Stimulated activated CD8-positive, alpha-beta memory T cell treated with anti-CD3 and anti-CD28 coated beads, Interleukin-4, amount 100 ng/mL, for 4 hours (primary cell): ENCODE results near the gene ADRA2B.
"Not testable (repeated sequence)": the region's sequence is repeated elsewhere in the genome, so short reads cannot be mapped to it uniquely, and the experiment has no call there.

Source experiments
- DNase-seq, 2 donors: peaks; one replicate each; pipeline ENCODE4 v3.0.0-alpha.2; 2020; ENCODE audit warnings: low read depth in 2 of 2, low spot score in 1 of 2

ADRA2B gene

DNA sequence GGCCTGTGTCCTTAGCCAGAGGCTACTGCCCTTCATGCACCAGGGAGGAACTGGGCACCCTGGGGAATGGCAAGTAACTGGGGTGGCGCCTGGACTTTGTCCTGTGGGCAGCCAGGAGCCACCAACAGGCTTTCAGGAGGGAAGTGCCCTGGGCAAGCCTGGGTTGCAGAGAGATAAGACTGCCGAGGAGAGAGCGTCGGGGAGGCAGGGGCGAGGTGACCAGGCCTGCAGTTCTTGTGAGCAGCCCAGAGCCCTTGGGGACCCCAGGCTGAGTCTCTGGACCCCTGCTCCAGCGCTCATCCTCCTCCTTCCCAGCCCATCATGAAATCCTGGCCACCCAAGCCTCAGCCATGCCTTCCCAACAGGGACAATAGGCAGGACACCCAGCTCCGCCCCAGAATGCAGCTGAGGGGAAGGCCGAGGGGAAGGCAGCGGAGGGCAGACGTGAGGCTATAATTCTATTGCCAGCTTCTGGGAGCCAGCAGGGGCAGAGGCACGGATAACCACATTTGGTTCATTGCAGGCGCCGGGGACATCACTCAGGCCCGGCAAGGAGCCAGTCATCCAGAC is 25.1 kb downstream of the ADRA2B start:
- no peak for DNase-seq

- no peak for DNase-seq
These were observed 26.0 kb downstream of the ADRA2B start for GRCh38 chr2:96090196-96090926.

DNA sequence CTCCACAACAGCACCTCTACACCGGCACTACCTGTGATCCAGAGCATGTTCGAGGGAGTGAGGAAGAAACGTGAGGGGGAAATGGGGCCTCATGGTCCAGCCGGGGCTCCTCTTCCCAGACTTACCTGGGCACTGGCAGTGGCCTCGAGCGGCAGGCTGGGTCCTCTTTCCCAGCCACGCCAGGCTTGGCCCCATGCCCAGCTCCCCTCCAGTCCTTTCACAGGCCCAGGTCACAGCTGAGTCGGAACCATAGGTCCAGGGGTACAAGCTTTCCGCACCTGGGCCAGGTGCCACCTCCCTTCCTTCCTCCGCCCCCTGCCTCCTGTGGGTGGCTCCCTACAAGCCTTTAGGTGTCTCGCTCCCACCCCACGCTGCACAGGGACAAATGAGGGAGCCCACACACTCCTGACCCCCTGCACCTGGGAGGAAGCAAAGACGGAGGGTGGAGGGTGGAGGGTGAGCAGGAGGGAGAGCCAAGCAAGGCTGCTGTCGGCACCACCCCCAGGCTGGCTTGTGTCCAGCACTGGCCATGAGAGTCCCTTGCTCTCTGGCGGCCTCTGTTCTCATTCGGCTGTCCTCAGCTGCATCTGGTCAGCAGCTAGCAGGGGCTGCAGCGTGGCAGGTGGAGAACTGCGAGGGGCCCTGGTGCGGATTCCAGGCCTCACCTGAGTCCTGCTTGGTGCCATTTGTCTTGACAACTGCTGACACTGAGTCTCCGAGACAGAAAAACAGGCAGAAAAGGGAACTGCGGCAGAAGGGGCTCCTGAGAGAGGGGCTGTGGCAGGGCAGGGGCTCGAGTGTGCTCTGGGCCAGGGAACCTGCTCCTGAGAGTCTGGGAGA is 26.8 kb downstream of the ADRA2B start:
- no peak for DNase-seq

DNA sequence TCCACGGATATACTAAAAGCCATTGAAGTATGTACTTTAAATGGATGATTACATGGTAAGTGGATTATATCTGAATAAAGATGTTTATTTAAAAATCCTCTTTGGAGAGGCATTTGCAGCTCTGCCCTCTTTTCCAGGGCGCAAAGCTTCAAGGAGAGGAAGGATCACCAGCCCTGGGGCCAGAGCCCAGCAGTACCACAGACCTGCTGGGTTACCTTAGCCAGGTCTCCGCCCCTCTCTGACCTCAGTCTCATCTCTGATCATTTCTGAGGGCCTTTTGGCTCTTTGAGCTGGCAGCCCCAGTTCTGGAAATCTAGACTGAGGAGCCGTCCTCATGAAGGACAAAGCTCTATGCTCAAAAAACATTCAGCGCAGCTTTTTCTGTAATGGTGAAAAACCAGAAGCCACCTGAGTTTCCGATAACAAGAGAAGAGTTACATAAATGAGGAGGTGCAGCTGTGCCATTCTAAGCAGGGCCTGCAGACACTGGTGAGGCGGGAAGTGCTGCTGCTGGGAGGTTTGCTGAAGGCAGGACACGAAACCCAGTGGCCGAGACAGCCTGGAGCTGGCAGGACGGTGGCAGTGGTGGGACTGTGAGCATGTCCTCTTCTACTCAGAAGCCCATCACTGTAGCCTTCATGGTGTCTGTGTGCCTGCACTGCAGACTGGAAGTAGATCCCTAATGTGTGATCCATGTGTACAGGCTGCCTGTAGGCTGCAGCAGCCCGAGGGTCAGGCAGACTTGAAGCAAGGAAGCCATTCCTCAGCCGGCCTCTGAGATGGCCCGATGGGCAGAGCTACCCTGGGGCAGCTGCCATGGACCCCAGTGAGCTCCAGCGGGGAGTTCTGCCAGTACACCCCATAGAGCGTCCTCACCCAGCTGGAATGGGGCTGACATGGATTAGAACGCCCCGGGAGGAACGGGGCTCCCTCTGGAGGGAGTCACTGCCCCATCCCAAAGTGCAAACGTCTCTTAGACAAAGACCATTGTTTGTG is 27.7 kb downstream of the ADRA2B start:
- no peak for DNase-seq

DNA sequence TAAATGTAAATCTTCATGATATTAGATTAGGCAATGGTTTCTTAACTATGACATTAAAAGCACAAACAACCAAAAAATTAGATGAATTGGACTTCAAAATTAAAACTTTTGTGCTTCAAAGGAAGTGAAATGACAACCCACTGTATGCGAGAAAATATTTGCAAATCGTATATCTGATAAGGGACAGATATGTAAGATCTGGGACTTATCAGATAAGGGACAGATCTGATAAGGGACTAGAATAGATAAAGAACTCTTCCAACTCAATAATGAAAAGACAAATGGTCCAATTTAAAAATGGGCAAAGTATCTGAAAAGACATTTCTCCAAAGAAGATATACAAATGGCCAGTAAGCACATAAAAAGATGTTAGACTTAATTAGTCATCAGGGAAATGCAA is 29.2 kb downstream of the ADRA2B start:
- no peak for DNase-seq

DNA sequence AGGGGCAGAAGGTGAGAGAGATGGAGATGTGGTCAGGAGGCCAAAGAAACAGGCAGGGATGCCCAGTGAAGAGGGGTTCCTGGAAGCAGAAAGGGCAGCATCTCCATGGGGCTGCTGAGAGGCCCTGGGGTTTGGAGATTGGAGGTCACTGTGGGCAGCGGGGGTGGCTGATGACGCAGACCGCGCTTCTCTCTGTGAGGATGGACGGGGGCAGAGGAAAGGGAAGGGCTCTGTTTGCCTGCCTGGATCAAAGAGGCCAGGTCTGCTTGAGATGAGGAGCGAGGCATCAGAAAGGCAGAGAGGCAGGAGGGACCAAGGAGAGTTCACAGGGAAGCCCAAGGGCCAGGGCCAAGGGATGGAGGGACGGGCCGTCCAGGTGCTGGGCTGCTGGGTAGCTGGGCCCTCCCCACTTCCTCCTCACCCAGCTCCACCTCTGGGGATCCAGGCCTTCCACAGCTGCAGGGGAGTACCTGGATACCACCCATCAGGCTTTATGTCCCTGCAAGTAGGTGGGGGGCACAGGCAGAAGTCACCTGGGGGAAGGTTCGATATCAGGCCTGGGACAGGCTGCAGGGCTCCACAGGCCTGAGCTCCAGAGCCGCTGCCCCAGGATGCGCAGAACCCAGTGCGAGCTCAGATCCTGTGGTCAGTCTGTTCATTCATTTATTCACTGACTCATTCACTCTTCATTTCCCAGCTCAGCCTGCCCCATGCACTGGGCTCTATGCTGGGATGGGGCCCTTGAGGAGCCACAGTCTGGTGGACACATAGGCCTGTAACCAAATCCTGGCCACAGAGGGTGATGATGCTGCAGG is 30.6 kb downstream of the ADRA2B start:
- no peak for DNase-seq

DNA sequence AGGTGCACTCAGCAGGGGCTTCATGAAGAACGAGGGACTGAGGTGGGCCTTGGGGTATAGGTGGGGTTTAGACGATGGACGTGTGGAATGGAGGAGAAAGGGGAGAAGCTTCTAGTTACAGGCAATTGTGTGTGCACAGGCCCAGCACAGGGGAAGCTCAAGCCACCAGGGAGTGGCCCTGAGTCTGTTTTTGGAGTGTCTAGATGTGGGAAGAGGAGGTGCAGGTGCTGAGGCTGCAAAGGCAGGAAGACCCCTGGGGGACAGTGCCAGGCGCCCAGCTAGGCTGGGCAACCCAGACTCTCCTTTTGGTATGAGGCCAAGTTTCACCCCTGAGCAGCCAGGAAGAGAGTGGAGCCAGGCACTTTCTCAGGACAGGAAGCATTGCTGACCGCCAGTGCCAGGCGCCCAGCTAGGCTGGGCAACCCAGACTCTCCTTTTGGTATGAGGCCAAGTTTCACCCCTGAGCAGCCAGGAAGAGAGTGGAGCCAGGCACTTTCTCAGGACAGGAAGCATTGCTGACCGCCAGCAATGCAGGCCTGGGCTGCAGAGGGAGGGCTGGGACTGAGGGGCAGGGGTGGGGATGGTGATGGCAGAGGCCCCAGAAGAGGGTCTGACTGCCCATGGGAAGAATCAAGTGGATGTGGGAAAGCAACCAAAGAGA is 31.4 kb downstream of the ADRA2B start:
- not testable (repeated sequence) for DNase-seq

DNA sequence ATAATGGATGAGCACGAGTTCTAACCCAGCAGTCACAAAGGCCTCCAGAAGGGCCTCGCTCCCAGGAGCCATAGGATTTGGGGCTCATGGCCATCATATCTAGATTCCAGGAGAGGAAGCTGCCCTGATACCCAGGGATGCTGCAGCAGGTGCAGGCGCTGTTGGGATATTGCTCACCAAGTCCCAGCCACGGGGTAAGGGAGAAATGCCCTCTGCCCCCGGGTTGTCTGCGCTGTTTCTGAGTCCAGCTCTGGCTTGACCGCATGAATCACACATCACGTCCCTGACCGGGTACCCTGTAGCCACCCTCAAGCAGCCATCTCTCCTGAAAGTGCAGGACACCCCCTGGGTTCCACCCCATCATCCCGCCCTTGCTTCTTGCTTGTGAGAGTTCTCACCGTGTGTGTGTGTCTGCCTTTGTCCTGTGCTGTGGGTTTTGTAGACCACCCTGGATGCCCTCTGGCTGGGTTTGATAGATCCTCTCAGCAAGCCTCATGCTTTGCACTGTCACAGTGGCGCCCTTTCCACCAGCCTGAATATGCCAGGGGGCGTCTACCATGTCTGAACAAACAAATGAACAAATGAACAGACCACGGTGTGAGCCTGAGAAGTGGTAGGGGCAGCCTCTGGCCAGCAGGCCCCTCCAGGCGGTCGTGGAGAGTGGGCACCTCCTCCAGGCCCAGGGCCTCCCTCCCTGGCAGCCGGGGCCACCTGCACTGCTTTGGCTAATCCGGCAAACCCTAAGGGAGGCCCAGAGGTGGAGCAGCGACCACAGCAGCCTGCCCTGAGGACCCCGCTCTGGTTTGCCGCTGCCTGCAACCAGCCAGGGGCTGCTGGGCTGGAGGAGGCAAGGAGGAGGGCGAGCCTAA is 32.1 kb downstream of the ADRA2B start:
- no peak for DNase-seq

DNA sequence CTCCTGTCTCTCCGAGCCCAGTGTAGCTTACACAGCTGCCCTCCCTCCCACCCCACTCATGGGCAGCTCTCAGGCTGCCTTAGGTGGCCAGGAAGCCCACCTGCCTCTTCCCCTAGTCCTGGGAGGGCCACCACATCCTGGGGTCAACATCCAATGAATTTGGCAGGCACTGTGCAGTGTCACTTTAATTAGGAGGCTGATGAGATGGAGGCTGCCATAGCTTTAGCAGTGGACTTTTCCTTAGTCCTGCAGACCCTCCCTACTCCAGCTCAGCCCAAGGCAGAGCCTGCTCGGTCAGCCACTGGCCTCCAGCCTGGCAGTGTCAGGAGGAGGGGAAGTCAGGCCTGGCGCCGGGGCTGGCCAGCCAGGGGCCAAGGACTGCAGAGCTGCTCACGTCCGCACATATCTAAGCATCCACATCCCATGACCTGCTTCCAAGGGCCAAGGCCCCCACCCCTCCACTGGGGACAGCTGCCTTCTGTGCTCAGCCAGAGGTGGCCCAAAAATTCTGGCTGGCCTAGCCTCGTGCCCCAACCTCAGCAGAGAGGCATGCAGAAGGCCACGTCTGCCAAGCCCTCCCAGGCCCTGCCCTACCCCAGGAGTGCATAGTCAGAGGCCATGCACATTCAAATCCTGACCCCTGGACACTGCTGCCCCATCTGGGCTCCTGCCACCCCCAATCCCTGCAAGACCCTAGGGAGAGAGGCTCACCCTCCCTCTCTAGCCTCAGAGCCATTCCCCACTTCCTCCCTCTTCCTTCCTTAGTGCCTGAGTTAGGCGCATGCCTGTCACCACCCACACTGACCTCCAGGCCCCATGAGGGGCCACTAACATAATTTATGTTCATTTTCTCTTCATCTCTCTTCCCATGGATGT is 33.1 kb downstream of the ADRA2B start:
- no peak for DNase-seq

DNA sequence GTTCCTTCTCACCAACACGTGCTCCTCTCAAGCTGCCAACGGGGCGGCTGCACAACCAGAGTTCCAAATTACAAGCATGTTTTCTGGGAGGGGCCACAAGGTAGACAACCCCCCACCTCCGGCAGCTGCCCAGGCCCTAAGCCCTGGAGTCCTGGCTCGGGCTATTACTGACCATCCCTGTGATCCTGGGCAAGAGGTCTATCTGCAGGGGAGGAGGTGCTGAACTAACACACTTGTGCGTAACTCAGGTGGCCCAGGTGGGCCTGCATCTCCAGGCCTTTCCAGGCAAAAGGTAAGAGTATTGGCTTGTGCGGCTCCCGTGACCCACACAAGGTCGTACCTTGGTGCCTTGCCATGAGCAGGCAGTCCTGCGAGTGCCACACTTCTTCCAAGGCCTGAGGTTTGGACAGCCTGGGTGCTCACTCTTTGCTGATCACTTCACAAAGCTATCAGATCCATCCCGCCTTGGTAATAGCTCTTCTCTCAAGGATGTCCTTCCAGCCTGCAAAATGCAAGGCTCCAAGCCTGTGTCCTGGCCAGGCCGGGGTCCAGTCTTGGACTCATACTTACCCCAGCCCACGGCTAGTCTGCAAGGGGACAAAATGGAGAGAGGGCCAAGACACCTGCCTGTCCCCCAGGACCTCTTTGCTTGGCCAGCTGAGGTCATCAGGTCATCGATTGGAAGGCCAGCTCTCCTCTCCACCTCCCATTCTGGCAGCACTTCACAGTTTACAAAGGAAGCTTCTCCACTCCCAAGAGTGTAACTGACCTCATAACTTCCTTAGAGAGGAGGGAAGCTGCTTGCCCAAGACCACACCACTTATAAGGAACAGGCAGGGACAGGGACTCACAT is 33.9 kb downstream of the ADRA2B start:
- no peak for DNase-seq

GRCh38 chr2:96081042-96081441 is 35.3 kb downstream of the ADRA2B start:
- DNase-seq = no peak

DNA sequence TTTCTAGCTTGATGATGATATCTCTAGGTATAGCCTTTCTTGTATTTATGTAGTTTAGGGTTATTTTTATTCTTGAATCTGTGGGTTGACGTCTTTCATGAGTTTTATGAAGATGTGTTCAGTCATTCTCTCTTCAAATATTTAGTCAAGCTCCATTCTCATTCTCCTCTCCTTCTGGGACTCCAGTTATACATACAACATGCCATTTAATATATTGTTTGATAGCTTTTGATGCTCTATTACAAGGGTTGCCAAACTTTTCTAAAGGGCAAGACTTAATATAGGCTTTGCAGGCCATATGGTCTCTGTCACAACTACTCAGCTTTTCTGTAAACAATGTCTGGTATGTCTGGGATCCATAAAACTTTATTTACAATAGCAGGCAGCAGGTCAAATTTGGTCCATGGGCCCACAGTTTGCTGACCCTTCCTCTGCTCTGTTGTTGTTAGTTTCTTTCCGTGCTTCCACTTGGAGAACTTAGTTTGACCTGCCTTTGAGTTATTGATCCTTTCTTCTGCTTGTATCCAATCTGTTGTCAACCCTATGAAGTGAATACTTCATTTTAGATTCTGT is 41.1 kb downstream of the ADRA2B start:
- no peak for DNase-seq

- no peak for DNase-seq
These were observed 42.2 kb downstream of the ADRA2B start for GRCh38 chr2:96074156-96074555.

- no peak for DNase-seq
These were observed 43.1 kb downstream of the ADRA2B start for GRCh38 chr2:96073170-96073775.

- no peak for DNase-seq
These were observed 43.6 kb downstream of the ADRA2B start for GRCh38 chr2:96072746-96073145.

DNA sequence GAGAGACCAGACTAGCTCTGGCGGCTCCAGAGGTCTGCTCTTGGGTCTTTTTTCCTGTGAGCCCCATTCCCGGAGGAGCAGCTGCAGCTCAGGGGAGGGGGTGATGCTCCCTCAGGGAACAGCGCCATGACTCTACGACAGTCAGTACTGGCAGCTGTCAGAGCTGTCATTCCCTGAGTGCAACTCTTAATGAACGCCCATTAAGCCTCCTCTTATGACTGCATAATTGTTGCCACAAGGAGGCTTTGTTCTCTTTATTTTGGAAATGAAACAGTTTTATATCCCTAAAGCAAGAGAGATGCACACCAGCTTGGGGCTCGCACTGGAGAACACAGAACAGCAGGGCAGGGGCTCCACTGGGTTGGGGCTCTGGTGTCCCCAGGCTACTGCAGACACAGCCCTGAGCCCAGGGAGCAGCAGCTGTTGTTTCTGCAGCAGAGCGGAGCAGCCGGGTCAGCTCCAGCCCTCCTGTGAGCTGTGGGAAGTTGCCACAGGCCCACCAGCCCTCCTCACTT is 44.3 kb downstream of the ADRA2B start:
- DNase-seq = not testable (repeated sequence)
